Muscle layer of duodenum (tissue), 2 donors: ENCODE results near the gene PBX2.

Source experiments
- H3K27ac ChIP-seq: one replicate; pipeline ENCODE4 v1.7.0; 2013; ENCODE audit warnings: mild to moderate bottlenecking, low read length
- H3K27me3 ChIP-seq: one replicate; pipeline ENCODE4 v1.7.0; 2013; ENCODE audit warnings: low read depth, mild to moderate bottlenecking, control low read depth, low read length
- H3K36me3 ChIP-seq, 2 donors: one replicate each; pipeline ENCODE4 v1.7.0; 2013; ENCODE audit warnings: low read length in 2 of 2, control low read depth in 1 of 2, mild to moderate bottlenecking in 1 of 2; ENCODE audit not compliant: insufficient read depth in 2 of 2, control insufficient read depth in 1 of 2
- H3K4me1 ChIP-seq, 2 donors: one replicate each; pipeline ENCODE4 v1.7.0; 2013; ENCODE audit warnings: low read length in 2 of 2, mild to moderate bottlenecking in 2 of 2, control low read depth in 1 of 2, moderate library complexity in 1 of 2; ENCODE audit not compliant: insufficient read depth in 2 of 2, control insufficient read depth in 1 of 2
- H3K4me3 ChIP-seq, 2 donors: one replicate each; pipeline ENCODE4 v1.7.0; 2013; ENCODE audit warnings: low read length in 2 of 2, low read depth in 1 of 2, mild to moderate bottlenecking in 1 of 2
- H3K9me3 ChIP-seq, 2 donors: one replicate each; pipeline ENCODE4 v1.7.0; 2013; ENCODE audit warnings: low read length in 2 of 2, control low read depth in 1 of 2, mild to moderate bottlenecking in 1 of 2; ENCODE audit not compliant: control insufficient read depth in 1 of 2
- donor health status: healthy.

The PBX2 gene

DNA sequence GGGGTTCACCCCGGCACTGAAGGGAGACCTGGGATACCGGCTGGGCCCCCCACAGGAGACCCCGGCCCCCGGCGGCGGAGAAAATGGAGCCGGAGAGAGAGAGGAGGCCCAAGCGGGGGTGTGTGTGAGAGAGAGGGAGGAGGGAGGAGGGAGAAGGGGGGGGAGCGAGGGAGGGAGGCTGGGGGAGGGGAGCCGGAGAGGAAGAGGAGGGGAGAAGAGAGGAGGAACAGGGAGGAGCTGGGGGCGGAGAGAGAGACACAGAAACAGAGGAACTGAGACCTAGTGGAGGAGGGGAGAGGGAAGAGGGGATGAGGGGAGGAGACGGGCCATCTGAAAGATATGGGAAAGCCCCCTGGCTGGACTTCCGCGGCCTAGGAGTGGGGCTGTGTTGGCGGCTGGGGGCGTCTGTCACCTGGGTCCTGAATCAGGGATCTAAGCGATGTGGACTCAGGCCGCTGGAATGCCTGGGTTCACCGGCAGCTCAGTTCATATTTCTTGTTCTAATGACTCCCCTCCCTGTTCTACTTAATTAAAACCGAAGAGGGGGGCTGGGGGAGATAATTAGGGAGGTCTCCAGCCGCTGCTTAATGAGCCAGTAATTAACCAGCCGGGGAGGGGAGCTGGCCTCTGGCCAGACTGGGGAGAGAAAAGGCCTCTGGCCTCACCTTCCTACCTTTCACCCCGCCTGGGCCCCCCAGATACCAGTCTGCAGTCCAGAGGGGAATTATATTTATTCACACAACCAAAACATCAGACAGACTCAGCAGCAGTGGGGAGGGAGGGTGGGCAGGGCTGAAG is at the start of gene PBX2:
Gene PBX2 (minus strand): TSS at position 149 of the 798 bp plus-strand sequence. CDS start 287 bp downstream, outside the sequence.
- Histone ChIP-seq H3K4me1 (peaks cover 16 to 42% of the 10 kb centered on the region in 2 donors), H3K27ac (peak within 1 kb of the TSS; percentile 96), H3K27me3 (no peaks in the 10 kb centered on the region), H3K36me3 (peaks cover 16 to 18% of the 10 kb centered on the region in 2 donors), H3K4me3 (peak within 1 kb of the TSS; percentile 80 to 81), H3K9me3 (no peaks in the 10 kb centered on the region)

DNA sequence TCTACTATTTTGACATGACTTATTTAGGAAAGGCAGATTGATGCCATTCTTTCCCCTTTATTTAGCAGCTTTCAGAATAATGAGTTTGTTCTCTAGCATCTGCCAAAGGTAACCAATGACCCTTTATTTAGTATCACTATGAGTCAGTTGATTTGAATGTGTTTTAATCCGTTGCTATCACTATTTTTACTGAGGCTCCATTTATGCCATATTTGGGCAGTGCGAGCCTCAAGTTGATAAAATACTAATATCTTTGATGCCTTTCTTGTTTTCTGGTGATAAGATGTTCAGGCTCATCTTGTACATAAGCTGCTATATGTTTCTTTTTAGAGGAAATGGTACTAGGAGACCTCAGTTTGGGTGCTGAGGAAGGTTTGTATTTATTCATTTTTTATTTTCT is 49.5 kb upstream of the PBX2 start:
- Histone ChIP-seq H3K4me3 (no peak overlapping the region), H3K36me3 (no peaks in the 10 kb centered on the region), H3K27me3 (no peaks in the 10 kb centered on the region)

GRCh38 chr6:32234934-32235333 is 44.9 kb upstream of the PBX2 start:
- no peaks in the 10 kb centered on the region for H3K9me3 ChIP-seq
- H3K36me3 ChIP-seq = no peaks in the 10 kb centered on the region
- H3K27me3 ChIP-seq = no peaks in the 10 kb centered on the region
- H3K4me3 ChIP-seq = no peak overlapping the region
- no peaks in the 10 kb centered on the region for H3K4me1 ChIP-seq
- H3K27ac ChIP-seq = no peak overlapping the region

More for the DNA sequence above, 49.5 kb upstream of the PBX2 start:
- Histone ChIP-seq H3K9me3 (no peaks in the 10 kb centered on the region), H3K4me1 (no peaks in the 10 kb centered on the region), H3K27ac (no peak overlapping the region)

GRCh38 chr6:32226434-32226833 is 36.4 kb upstream of the PBX2 start:
- no peak overlapping the region for H3K27ac ChIP-seq
- no peaks in the 10 kb centered on the region for H3K4me1 ChIP-seq
- H3K27me3 ChIP-seq = no peaks in the 10 kb centered on the region
- H3K4me3 ChIP-seq = no peak overlapping the region
- no peaks in the 10 kb centered on the region for H3K36me3 ChIP-seq
- no peaks in the 10 kb centered on the region for H3K9me3 ChIP-seq

DNA sequence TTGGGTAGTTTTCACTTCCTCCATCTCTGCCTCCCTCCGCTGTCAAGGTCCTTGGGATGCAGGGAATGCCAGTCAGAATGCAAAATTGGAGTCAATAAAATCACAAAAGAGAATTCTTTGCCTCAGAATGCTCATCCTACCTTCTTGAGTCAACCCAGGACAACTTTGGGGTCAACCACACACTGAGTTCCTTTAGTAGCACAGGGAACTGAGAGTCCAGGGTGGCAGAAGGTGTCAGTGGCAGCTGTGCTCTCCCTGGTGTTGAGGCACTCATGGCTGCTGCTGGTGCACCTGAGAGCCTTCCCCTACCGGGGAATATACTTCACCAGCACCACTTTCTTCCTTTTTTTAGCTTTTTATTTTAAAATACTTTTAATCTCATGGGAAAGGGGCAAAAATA is 34.7 kb upstream of the PBX2 start:
- H3K27me3 ChIP-seq = no peaks in the 10 kb centered on the region
- H3K4me3 ChIP-seq = no peak overlapping the region
- no peaks in the 10 kb centered on the region for H3K4me1 ChIP-seq
- H3K36me3 ChIP-seq = no peaks in the 10 kb centered on the region
- no peak overlapping the region for H3K27ac ChIP-seq
- H3K9me3 ChIP-seq = no peaks in the 10 kb centered on the region

- Histone ChIP-seq H3K27me3 (no peaks in the 10 kb centered on the region), H3K36me3 (no peaks in the 10 kb centered on the region), H3K4me1 (no peaks in the 10 kb centered on the region), H3K9me3 (no peaks in the 10 kb centered on the region), H3K4me3 (no peak within 1 kb of the TSS), H3K27ac (no peak within 1 kb of the TSS)
Observed at GRCh38 chr6:32223258-32224235, 33.5 kb upstream of the PBX2 start, which contains the start of gene NOTCH4. Gene NOTCH4, minus strand, starts transcription at chr6:32224067. Its CDS starts 139 bp downstream, at chr6:32223928.

DNA sequence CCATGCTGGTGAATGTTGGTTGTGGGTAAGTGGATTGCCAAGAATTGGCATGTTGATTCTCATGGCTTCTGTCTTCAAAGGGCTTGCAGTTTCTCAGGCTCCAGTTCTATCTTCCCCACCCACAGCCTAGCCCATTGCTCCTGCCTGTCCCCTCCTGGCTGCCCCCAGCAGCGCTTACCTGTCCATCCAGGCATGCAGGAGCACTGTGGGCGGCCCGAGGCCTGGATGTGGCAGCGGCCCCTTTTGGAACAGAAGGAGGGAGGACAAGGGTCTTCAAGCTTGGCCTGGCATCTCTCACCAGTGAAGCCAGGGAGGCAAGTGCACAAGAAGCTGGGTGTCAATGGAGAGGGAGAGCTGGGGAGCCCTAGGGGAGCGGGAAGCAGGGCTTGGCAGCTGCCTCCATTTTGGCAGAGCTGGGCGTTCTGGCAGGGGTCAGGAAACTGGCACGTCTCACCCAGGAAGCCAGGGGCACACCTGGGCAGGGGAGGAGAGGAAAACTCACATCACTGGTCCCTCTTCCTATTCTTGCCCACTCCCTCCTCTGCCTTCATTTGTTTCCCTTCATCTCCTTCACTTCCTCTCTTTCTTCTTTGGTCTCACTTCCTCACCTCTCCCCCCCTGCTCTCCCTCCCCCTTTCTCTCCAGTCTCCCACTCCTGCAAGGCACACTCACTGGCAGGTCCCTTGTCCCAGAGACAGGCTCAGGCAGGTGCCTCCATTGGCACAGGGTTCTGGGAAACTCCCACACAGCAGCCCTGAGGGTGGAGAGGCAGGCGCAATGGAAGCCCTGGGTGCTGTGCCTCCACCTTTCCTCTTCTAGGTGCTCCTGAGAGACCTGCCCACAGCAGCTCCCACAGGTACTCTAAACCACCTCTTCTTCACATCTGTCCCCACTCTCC is 32.6 kb upstream of the PBX2 start:
- no peaks in the 10 kb centered on the region for H3K4me1 ChIP-seq
- H3K36me3 ChIP-seq = no peaks in the 10 kb centered on the region
- H3K27ac ChIP-seq = no peak overlapping the region
- no peaks in the 10 kb centered on the region for H3K27me3 ChIP-seq
- no peak overlapping the region for H3K4me3 ChIP-seq
- no peaks in the 10 kb centered on the region for H3K9me3 ChIP-seq

GRCh38 chr6:32220021-32220420 is 30.0 kb upstream of the PBX2 start:
- Histone ChIP-seq H3K36me3 (no peaks in the 10 kb centered on the region), H3K4me1 (no peaks in the 10 kb centered on the region), H3K9me3 (no peaks in the 10 kb centered on the region), H3K4me3 (no peak overlapping the region), H3K27me3 (no peaks in the 10 kb centered on the region), H3K27ac (no peak overlapping the region)

DNA sequence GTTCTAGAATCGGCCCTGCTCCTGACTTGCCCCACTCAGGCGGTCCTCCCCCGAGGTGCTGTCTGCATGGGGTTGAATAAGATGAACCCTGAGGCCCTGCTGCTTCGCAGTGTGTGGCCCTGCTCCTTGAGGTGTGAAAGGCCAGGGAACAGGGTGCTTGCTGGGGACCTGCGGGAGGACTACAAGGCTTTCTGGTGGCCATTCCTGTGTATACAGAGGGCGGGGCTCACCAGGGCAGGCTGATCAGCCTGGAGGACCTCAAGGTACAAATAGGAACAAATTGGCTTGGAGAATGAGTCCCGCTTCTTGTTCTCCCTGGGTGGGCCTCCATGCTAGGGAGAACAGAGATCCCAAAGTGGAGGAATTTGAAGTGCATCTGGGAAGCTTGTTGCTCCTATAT is 28.2 kb upstream of the PBX2 start:
- no peaks in the 10 kb centered on the region for H3K27me3 ChIP-seq
- no peaks in the 10 kb centered on the region for H3K36me3 ChIP-seq
- H3K27ac ChIP-seq = no peak overlapping the region
- H3K4me3 ChIP-seq = no peak overlapping the region
- H3K4me1 ChIP-seq = no peaks in the 10 kb centered on the region
- H3K9me3 ChIP-seq = no peaks in the 10 kb centered on the region

- Histone ChIP-seq H3K9me3 (no peaks in the 10 kb centered on the region), H3K4me3 (no peak overlapping the region), H3K4me1 (no peaks in the 10 kb centered on the region), H3K36me3 (no peaks in the 10 kb centered on the region), H3K27ac (no peak overlapping the region), H3K27me3 (no peaks in the 10 kb centered on the region)
Observed at GRCh38 chr6:32216998-32217397, 27.0 kb upstream of the PBX2 start.
